GM12865 (cell line): ENCODE results near the gene RUNX1.

ENCODE experiments used
- DNase-seq: peaks from one replicate; pipeline ENCODE4 v3.0.0; 2010; ENCODE audit warnings: low read depth
- H3K4me3 ChIP-seq: 2 replicates; pipeline ENCODE4 v1.5.1; 2011; ENCODE audit warnings: mild to moderate bottlenecking, low read depth, low read length, control low read depth
- CTCF ChIP-seq: IDR thresholded peaks from 2 replicates; pipeline ENCODE4 v1.5.1; 2011; ENCODE audit warnings: low read length, control low read depth, low read depth, inconsistent platforms; ENCODE audit not compliant: insufficient read depth; ENCODE audit errors: missing control alignments

Gene RUNX1

GRCh38 chr21:34882719-34883131 is 166.4 kb downstream of the RUNX1 start:
- DNase-seq, result peak; percentile 27
- no peak overlapping the region for H3K4me3 ChIP-seq
- TF ChIP-seq CTCF, result no peak

GRCh38 chr21:34881839-34882371 is 167.2 kb downstream of the RUNX1 start:
- TF ChIP-seq CTCF, result no peak
- no peak for DNase-seq
- no peak overlapping the region for H3K4me3 ChIP-seq

GRCh38 chr21:34881421-34881820 is 167.7 kb downstream of the RUNX1 start:
- DNase-seq, result no peak
- TF ChIP-seq CTCF, result no peak
- no peak overlapping the region for H3K4me3 ChIP-seq

- H3K4me3 ChIP-seq, result no peak overlapping the region
- no peak for TF ChIP-seq CTCF
- no peak for DNase-seq
Observed at GRCh38 chr21:34880401-34880800, 168.7 kb downstream of the RUNX1 start.

- no peak overlapping the region for H3K4me3 ChIP-seq
- no peak for TF ChIP-seq CTCF
- no peak for DNase-seq
Observed at GRCh38 chr21:34878940-34879339, 170.2 kb downstream of the RUNX1 start.

GRCh38 chr21:34878501-34878900 is 170.6 kb downstream of the RUNX1 start:
- no peak for TF ChIP-seq CTCF
- DNase-seq, result no peak
- H3K4me3 ChIP-seq, result no peak overlapping the region

- H3K4me3 ChIP-seq, result no peak overlapping the region
- DNase-seq, result no peak
- no peak for TF ChIP-seq CTCF
Observed at GRCh38 chr21:34877485-34878128, 171.5 kb downstream of the RUNX1 start.
